HG02840 (cell line): ENCODE data around the gene IPPK.

ENCODE experiments used
- ATAC-seq: cut with Tn5 transposase; IDR thresholded peaks from one replicate; pipeline ENCODE4 v1.9.1; 2021; ENCODE audit warnings: mild to moderate bottlenecking, moderate library complexity, moderate number of reproducible peaks; ENCODE audit not compliant: unreplicated experiment, low FRiP score

Gene IPPK

GRCh38 chr9:92658176-92658575 lies 11.8 kb downstream of the IPPK start:
- no peak for ATAC-seq

- no peak for ATAC-seq
These were observed 12.4 kb downstream of the IPPK start for GRCh38 chr9:92657296-92658094.

GRCh38 chr9:92656537-92656925 lies 13.4 kb downstream of the IPPK start:
- ATAC-seq: no peak

DNA sequence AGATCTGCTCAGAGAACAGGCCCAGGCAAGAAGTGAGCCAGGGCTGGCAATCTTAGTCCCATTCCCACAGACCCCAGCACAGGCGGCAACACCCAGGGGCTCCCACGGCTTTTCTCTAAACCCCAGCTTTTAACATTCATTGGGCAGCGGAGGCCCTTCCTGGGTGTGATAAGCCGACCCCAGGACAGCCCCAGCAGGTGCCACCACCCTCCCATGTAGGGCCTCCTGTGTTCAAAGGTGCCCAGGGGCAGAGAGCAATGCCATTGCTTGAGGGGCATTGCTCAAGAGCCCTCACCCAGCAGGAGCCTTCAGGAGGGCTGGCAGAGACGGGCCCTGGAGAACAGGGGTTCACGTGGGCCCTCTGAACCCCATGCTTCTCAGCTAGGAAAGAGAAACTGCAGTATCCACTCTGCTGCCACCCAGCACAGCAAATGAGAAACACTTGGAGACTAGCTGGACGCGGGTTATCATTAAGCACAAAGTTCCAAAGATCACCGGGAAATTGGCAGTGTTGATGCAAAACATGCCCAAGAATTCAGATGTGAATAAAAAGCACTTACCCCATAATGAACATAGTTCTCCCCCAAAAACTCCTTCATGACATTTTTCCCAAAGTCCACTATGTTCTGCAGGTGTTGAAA lies 13.9 kb downstream of the IPPK start:
- ATAC-seq: no peak

- no peak for ATAC-seq
These were observed 14.6 kb downstream of the IPPK start for GRCh38 chr9:92655366-92655765.

GRCh38 chr9:92654481-92655301 lies 15.2 kb downstream of the IPPK start:
- no peak for ATAC-seq

GRCh38 chr9:92652461-92652860 lies 17.5 kb downstream of the IPPK start:
- ATAC-seq: no peak

GRCh38 chr9:92650839-92651621 lies 18.9 kb downstream of the IPPK start:
- no peak for ATAC-seq

- ATAC-seq: no peak
These were observed 19.6 kb downstream of the IPPK start for GRCh38 chr9:92650296-92650695.

- ATAC-seq: no peak
These were observed 20.9 kb downstream of the IPPK start for GRCh38 chr9:92649007-92649406.

DNA sequence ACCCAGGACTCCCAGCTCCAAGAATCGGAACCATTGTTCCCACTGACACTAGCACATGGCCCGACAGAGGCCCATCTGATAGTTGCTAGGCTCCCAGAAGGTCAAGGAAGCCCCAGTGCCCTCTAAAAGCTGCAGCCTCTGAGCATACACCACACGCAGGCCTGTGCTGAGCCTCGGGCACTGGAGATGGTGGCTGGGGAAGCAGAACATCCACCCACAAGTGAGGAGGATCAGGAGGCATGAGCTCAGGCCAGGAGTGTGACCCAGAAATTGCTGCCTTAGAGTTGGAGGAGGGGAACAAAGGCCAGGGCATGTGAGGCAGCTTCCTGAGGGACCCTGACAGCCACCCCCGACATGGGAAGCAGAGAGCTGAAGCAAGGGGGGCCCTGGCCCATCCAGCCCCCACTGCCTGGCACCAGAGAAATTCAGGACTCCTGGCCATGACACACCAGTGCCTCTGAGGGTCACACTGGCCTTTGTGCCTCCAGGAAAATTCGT lies 21.4 kb downstream of the IPPK start:
- ATAC-seq: no peak

GRCh38 chr9:92647671-92648473 lies 22.1 kb downstream of the IPPK start:
- no peak for ATAC-seq

- no peak for ATAC-seq
These were observed 24.9 kb downstream of the IPPK start for GRCh38 chr9:92645041-92645440.

DNA sequence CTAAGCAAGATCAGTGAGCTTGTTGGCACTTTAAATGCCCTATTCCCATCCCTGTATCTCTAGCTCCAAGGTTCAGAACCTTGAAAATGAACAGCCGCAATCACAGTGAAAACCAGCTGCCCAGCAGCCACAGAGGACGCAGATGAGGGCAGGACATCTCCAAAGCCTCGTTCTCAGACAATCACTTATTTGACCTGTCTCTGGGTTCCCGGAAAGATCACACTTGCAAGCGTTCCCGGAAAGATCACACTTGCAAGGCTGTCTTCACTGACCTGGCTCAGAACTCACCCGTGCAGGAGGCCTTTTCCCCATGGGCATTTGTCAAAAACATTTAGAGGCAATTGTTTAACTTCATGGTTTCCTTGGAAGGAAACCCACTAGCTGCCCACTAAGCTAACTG lies 25.7 kb downstream of the IPPK start:
- ATAC-seq: no peak

DNA sequence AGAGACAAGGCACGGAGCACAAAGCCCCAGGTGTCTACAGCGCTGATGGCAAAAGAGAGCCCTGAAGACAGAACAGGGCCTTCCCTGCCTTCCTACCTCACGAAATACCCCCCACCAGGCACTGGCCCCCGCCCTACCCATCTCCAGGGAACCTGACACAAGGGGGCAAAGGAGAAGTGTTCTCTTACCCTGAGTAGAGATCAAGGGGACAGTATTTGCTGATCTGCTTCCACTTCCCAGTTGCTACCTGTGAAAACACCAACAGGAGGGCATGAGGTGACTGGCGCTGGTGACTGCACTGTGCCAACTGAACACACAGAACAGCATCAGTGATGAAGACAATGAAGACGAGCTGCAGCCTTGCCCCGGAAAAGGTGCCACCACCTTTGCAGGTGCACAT lies 27.4 kb downstream of the IPPK start:
- no peak for ATAC-seq

- no peak for ATAC-seq
These were observed 27.9 kb downstream of the IPPK start for GRCh38 chr9:92642041-92642451.

DNA sequence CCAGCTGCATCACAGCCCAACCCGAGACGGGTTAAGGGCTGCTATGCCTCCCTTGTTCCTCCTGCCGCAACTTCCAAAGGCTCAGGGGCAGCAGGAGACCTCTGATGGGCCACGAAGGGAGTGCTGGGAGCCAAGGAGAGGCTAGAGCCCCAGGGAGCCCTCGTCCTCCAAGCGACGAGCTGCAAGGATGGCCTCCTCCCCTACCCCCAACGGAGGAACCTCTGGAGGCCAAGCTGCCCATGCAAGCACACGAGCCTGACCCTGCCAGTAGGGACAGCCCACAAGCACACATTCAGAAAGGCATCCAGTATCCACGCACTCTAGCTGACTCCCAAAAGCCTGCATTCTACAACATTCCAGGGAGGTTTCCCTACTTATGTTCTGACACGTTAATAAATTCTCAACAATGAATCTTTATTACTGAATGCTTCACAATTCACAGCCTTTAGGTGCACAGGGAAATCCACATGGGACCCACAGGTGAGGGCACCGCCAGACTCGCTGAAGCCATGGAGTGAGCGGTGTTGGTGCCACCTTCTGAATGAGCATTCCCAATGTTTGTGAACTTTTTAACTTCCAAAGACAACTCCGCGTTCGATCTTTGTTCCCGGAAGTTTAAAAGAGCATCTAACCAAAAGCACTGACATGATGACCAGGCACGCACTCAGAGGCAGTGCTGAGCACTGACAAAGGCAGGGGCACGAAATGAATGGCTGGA lies 28.7 kb downstream of the IPPK start:
- ATAC-seq: no peak

DNA sequence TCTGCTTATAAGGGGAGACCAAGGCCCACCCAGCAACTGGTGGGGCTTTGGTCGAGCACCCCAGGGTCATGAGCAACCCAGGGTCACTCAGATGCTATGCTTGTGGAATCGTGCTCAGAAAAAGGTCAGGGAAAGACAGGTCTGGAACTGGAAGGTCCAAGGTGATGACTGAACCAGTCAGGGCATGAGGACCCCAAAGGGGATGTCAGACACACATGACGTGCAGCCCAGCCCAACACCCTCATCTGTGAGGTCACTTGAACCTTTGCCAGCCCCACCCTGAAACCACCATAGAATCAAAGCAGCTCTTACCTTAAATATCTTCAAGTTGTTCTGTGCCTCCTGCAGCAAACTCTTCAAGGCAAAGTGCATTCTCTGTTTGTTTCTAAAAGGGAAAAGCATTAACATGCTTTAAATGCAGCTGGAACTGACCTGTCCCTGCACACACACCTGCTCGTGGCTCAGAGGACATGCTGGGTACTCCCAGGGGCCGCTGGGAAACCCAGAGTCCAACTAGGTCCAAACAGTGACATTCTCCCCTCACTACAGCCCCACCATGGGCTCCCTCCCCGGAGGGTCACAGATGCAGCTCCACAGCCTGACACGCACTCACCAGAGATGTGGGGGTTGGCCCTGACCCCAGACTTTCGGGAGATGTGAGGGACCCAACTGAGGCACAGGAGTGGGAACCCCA lies 29.4 kb downstream of the IPPK start:
- ATAC-seq: no peak
